Measurements from ENCODE around the gene PRKAB2.

DNA sequence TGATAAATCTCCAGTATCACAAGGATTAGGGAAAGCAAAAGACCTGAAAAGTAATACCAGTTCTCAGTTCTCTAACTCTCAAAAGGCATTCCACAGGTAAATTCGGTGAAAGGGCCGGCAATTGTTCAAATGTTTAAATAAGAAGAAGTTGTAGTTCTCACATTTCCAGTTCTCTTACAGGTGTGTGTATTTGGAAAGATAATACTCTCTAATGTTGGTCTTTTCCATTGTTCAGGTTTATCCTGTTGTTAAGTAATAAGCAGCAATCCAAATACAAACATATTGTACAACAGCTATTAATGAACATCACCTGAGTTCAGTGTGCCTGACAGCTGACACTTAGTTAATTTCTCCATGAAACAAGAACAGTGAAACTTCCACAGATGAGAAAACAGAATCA, 13.2 kb upstream of the PRKAB2 start:
- TF ChIP-seq POLR2AphosphoS5 (IDR thresholded peaks at IDR 0.05), result no peak
- no peak for TF ChIP-seq POLR2A (IDR thresholded peaks at IDR 0.05)
- TF ChIP-seq, protein P1, sequence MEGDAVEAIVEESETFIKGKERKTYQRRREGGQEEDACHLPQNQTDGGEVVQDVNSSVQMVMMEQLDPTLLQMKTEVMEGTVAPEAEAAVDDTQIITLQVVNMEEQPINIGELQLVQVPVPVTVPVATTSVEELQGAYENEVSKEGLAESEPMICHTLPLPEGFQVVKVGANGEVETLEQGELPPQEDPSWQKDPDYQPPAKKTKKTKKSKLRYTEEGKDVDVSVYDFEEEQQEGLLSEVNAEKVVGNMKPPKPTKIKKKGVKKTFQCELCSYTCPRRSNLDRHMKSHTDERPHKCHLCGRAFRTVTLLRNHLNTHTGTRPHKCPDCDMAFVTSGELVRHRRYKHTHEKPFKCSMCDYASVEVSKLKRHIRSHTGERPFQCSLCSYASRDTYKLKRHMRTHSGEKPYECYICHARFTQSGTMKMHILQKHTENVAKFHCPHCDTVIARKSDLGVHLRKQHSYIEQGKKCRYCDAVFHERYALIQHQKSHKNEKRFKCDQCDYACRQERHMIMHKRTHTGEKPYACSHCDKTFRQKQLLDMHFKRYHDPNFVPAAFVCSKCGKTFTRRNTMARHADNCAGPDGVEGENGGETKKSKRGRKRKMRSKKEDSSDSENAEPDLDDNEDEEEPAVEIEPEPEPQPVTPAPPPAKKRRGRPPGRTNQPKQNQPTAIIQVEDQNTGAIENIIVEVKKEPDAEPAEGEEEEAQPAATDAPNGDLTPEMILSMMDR (IDR thresholded peaks at IDR 0.05), result no peak
